GM12891 (cell line): Measurements from ENCODE around the gene XCL1.

ENCODE experiments used
- POLR2A ChIP-seq: IDR thresholded peaks from 2 replicates; pipeline ENCODE4 v1.6.1; 2011; ENCODE audit warnings: low read depth, low read length, control low read depth
- POLR2AphosphoS5 ChIP-seq: IDR thresholded peaks from 2 replicates; pipeline ENCODE4 v1.6.1; 2011; ENCODE audit warnings: low read depth, low read length, control low read depth
- TAF1 ChIP-seq: IDR thresholded peaks from 2 replicates; pipeline ENCODE4 v1.6.1; 2011; ENCODE audit warnings: low read depth, low read length, control low read depth

GRCh38 chr1:168551688-168552087 lies 24.7 kb upstream of the XCL1 start:
- TF ChIP-seq TAF1 (no peak), POLR2AphosphoS5 (no peak), POLR2A (no peak)
